Eye (tissue), 1 donor: ENCODE measurements around the gene GLDN.
A peak's percentile ranks its signal among the peaks of the same experiment; 100 is the strongest.
"Not testable (repeated sequence)": the region's sequence is repeated elsewhere in the genome, so short reads cannot be mapped to it uniquely, and the experiment has no call there.

ENCODE experiments used
- DNase-seq: peaks from one replicate; pipeline ENCODE4 v3.0.0-alpha.2; 2015

The GLDN gene

DNA sequence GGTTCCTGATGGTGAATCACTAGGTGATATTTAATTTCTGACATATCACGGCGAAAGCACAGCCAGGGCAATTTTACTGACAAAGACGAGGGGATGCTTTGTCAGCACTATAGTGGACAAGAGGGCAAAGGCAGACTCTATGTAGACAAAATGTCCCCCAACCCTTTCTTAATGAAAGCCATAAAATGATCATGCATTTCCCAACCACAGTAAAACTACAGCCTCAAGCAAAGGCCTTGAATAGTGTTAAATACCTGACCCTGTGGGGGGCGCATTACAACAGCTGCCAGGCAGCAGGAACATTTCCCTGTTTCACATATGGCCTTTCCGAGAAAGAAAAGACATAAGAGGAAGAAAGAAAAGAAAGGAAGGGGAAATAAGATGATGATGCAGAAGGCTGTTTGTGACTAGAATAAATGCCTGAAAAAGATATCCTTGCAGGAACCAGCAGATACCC, 49.5 kb downstream of the GLDN start:
- no peak for DNase-seq

DNA sequence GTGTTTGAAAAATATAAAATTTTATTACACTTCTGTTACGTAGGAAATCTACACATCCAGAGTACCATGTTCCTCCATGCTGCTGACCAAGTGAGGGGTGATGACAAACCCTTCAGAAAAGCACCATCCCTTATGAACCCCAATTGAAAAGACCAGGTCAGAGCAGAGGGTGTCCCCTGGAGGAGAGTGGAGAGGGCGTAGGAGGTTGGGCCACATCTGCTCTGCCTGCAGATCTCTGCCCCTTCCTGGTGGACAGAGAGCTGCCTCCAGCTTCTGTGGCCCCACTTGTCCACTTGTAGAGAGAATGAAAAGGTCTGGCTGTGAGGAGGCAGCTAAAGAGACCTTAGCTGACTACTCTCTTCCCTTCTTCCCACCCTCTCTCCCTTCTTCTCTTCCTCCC, 55.5 kb downstream of the GLDN start:
- no peak for DNase-seq

DNA sequence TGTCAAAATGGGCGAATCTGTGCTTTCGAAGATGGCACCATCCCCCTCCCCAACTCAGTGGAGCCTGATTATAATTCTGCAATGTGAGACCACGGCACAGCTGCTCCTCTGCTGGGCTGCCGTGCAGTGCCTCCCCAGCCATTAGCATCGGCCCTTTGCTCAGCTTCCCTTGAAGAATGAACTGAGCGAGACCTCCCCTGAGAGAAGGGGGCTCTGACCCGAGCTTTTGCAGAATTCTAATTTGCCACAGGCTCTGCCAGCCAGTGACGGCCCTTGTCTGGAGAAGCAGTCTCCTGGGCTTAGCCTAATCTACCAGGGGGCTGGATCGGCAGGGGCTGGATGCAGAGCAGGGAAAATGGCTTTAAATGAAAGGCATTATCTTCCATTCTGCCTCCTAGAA, 57.2 kb downstream of the GLDN start:
- DNase-seq: peak; percentile 68

DNA sequence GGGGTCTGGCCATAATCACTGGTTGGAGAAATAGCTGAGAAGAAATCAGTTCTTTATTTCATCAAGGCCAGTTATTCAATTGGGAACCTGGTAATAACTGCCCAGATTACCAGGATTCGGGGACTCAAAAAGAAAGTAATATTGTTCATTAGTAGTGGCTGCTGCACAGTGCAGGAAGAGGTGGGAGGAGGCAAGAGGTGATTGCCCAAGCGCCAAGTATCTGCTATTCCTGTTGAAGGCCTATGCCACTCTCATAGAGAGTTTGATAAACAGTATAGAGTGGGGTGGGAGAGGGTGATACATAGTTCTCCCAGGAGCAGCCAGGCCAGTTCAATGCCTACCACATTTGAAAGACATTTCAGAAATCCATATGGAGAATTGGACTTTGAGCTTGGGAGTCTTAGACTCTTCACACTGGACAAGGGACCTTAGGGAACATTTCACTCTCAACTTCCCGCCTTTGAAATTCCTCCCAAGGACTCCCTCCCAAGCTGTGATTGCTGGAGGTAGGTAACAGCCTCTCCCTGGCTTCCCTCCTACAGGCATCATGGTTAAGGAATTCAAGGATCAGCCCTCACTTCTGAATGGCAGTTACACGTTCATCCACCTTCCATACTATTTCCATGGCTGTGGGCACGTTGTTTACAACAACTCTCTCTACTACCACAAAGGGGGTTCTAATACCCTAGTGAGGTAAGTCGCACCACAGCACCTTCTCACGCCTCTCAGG, 59.8 kb downstream of the GLDN start:
- DNase-seq: no peak

DNA sequence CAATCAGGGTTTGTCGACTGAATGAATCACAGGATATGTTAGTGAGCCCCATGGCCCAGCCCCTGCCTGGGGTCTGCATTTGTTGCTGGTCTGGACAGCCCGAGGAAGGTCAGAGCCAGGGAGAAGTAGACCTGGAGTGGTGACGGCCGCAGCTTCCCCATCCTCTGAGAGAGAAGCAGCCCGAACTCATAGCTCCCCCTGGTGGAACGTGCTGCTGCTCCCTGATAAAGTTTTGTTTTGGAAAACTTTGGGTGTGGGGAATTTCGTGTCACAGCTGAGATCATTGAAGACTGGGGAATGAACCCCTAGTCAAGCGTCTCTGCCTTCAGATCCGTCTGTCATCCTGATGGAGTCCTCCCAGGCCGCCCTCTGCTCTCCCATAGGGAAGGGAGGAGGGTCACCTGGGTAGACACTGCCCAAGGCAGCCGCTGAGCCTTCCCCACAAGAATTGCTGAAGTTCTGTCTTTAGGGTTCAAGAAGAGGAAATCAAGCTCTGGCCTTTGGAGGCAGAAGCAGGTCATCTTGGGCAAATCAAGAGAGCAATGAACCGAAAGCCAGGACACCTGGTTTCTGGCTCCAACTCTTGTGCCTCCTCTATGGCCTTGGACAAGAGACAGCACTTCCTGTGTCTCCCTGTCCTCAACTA, 60.5 kb downstream of the GLDN start:
- DNase-seq: peak; percentile 40

DNA sequence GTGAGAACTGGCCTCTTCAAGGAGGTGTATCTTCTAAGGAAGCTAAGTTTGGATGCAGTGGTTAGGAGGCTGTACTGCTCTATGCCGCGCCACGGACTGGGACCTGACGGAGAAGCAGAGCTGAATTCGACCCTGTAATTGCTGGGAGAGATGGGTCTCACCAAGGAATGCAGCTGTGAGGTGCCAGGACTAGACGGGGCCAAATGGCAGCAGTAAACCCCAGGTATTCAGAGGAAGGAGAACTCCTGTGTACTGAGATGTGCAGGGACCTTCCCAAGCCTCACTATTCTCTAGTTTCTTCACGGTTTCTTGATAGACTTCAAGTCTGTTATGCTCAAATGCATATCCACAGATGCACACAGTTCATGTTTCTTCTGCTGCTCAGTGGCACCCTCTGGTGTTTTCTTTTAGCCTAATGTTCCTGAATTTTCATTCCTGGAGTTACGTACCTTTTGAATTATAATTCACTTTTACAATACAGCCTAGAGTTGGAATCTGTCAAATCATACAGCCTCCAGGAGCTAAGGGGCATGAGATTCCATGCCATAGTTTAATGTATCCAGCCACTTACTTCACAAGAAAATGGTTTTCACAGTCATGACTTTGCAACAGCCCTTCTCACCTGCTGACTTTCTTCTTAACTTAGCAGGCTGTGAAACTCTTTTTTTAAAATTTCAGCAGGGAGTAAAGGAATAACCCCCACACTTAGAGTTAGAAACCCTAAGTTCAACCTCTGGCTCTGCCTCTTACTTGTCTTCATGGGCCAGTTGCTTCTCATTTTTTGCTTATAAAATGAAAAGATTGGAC, 61.8 kb downstream of the GLDN start:
- DNase-seq: peak; percentile 66

DNA sequence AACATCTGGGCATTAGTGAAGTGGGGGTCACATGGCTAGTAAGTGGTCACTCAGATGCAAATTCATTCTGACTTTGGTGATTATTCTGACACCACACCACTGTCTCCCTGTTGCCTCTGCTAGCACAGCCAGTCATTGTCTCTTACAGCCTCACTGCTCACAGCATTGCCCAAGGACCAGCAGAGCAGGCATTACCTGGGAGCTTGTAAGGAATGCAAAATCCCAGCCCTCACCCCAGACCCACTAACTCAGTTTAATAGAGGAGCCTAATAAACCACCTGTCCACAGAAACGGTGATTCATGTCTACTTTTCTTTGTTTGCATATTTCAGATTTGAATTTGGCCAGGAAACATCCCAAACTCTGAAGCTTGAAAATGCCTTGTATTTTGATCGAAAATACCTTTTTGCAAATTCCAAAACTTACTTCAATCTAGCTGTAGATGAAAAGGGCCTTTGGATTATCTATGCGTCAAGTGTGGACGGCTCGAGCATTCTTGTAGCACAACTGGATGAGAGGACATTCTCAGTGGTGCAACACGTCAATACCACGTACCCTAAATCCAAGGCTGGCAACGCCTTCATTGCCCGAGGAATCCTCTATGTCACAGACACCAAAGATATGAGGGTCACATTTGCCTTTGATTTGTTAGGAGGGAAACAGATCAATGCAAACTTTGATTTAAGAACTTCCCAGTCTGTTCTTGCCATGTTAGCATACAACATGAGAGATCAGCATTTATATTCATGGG, 62.7 kb downstream of the GLDN start:
- DNase-seq: no peak

DNA sequence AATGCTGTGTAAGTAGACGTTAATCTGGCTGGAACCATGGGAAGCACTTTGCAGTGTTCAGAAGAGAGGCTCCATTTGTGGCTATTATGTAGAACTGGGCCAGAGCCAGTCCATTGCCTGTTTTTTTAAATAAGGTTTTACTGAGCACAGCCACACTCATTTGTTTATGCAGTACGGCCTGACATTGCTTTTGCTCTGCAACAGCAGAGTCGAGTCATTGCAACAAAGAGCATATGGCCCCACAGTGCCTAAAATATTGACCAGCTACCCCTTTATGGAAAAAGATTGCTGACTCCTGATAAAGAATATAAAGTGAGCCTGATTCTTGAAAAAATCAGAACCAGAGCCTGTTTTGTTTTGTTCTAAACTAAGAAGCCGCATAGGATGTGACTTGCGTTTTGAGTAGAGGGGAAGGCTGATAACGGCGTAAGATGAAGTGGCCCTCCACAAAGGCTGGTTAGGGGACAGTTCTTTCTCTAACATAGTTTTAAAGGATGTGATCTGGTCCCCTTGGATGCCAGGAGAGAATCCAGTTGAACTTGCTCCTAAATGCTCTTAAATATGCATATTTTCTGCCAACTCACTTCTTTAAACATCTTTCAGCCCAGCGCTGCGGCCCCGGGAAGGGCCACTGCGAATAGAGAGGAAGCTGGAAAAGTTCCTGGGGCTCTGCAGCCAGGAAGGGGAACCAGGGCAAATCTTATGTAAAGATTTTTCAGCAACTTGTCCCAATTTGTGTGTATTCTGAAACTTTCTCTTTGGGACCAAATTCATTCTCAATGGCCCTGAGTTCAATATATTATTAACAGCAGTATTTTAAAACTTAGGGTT, 64.5 kb downstream of the GLDN start:
- no peak for DNase-seq

DNA sequence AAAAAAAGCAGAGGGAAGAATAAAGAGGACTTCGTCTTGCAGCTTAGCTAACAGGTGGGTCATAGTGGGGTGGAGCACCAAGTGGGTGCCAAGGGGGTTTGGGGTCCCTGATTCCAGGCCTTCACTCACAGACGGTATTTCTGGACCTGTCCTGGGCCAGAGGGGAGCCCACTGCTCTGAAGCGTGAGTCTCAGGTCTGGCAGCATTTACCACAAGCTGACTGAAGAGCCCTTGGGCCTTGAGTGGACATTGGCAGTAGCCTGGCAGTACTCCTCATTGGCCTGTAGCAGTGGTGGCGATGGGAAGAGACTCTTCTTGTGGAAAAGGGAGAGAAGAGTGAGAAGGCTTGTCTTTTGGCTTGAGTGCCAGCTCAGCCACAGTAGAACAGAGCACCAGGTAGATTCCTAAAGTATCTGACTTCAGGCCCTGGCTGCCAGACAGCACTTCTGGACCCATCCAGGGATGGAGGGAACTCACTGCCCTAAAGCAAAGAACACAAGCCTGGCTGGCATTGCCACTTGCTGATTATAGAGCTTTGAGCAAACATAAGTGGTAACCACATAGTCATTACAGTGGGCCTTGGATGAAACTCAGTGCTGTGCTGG, 72.9 kb downstream of the GLDN start:
- no peak for DNase-seq

DNA sequence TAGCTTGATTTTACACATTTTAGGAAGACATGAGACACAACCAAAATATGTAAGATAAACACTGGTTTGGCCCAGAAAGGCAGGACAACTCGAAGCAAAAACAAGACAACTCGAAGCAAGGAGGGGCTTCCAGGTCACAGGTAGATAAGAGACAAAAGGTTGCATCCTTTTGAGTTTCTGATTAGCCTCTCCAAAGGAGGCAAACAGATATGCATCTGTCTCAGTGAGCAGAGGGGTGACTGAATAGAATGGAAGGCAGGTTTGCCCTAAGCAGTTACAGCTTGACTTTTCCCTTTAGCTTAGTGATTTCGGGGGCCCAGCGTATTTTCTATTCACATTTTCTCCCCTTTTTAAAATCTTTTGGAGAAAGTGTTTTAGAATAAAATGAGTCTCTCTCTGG, 74.7 kb downstream of the GLDN start:
- DNase-seq: no peak

DNA sequence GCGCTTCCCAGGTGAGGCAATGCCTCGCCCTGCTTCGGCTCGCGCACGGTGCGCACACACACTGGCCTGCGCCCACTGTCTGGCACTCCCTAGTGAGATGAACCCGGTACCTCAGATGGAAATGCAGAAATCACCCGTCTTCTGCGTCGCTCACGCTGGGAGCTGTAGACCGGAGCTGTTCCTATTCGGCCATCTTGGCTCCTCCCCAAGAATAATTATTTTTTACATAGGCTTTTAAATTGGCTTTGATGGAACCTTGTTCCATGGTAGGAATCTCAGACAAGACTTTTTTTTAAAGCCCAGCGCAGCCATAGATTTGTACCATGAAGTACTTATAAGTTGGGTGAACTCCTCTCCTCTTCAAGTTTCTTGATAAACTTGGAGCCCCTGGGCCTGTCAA, 81.6 kb downstream of the GLDN start:
- not testable (repeated sequence) for DNase-seq

DNA sequence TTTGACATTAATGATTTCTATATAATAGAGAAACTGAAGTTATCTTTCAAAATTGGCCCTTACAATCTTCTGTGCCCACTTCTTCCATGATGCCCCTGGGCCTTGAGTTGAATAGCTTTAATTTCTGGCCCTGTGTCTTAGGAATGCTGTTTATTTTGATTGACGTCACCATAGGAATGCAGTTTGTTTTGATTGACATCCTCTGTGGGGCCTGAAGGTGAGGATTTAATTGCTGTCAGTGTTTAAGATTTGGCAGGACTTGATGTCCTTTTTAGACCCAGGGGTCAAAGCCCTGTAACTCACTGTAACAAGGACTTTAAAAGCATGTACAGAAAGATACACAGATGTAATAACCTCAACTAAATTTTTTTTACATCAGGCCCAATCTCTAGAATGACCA, 83.3 kb downstream of the GLDN start:
- DNase-seq: peak; percentile 15

DNA sequence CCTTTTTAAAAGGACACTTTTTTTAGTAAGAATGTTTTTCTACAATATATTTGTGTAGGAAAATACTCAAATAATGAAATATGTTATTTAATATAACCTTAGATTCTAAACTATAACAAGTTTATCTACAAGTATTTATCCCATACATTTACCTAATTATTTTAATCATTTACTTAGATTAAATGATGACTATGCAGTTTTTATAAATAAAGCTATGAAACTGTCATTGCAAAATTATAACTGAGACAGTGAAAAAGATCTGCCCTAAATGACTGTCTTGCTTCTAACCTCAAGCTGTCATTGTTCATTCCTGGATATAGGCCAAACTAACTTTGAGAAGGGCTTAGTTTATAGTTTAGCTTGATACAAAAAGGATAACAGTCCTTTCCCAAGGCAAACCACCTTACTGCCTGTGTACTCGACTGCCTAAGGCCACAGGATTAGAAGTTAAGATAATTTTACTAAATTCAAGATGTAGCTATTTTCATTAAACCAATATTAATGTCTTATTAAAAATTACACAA, 84.1 kb downstream of the GLDN start:
- no peak for DNase-seq

DNA sequence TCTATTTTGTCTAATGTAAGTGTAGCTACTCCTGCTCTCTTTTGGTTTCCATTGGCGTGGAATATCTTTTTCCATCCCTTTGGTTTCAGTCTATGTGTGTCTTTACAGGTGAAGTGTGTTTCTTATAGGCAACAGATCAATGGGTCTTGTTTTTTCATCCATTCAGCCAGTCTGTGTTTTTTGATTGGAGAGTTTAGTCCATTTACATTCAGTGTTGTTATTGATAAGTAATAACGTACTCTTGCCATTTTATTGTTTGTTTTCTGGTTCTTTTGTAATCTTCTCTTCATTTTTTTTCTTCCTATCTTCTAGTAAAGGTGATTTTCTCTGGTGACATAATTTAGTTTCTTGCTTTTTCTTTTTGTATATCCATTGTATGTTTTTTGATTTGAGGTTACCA, 97.1 kb downstream of the GLDN start:
- DNase-seq: no peak

DNA sequence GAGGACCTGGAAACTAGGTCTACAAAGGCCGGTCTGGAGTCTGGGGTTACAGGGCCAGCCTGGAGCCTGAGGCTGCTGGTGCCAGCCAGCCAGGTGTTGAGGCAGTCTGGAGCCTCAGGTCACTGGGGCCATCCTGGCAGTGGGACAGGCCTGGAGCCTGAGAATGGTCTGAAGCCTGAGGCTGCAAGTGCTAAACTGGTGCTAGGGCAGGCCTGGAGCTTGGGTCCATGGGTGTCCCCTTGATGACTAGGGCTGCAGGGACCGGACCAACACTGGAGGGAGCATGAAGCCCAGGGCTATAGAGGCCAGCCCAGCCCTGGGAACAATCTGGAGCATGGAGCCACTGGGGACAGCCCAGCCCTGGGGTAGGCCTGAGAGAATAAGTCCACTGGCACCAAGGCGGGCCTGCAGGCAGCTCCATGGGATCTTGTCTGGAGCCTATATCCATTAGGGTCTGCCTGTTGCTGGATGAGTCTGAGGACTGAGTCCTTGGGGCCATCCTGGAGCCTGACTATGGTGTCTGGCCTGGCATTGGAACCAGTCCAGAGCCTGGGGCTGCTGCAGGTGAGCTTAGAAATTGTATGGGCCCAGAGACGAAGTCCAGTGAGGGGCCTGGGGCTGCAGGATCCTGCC, 101.9 kb downstream of the GLDN start:
- no peak for DNase-seq

DNA sequence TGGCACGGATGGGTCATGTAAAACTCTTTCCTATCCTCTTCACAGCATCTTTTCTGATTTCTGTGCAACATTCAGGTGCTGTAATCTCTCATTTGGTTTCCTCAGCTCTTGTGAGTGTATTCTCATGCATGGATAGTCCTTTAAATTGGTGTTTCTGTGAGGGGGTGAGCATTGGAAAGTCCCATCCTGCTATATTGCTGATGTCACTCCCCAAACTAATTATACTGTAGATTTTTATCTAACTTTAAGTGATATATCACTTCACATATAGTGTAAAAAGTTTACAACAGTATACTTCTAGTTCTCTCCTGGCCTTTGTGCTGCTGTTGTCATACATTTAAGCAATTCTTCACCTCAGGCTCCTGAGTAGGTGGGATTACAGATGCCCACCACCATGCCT, 102.7 kb downstream of the GLDN start:
- no peak for DNase-seq

DNA sequence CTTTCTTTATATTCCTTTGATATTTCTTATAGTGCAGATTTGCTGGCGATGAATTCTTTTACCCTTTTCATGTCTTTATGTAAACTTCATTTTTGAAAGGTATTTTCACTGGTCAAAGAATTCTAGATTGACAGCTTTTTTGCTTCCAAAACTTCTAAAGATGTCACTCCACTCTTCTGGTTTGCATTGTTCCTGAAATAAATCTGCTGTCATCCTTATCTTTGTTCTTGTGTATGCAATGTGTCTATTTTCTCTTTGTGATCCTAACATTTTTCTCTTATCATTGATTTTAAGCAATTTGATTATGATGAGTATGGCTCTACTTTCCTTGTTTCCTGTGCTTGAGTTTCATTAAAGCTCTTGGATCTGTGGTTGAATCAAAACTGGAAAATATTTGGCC, 103.4 kb downstream of the GLDN start:
- DNase-seq: no peak

DNA sequence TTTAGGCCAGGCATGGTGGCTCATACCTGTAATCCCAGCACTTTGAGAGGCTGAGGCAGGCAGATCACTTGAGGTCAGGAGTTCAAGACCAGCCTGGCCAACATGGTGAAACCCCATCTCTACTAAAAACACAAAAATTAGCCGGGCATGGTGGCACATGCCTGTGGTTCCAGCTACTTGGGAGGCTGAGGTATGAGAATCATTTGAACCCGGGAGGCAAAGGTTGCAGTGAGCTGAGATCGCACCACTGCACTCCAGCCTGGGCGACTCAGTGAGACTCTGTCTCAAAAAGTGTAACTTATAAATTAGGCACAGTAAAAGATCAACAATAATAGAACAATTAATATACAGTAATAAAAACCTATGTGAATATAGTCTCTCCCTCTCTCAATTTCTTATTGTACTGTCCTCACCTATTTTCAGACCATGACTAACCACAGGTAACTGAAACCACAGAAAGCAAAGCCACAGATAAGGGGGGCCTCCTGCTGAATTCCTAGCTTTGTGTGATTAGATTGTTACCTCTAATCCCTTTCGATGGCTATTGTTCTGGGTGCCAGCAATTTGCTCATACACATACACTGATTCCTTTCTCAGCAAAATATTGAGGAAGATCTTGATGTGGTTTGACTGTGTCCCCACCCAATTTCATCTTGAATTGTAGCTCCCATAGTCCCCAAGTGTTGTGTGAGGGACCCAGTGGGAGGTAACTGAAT, 104.7 kb downstream of the GLDN start:
- DNase-seq: not testable (repeated sequence)

DNA sequence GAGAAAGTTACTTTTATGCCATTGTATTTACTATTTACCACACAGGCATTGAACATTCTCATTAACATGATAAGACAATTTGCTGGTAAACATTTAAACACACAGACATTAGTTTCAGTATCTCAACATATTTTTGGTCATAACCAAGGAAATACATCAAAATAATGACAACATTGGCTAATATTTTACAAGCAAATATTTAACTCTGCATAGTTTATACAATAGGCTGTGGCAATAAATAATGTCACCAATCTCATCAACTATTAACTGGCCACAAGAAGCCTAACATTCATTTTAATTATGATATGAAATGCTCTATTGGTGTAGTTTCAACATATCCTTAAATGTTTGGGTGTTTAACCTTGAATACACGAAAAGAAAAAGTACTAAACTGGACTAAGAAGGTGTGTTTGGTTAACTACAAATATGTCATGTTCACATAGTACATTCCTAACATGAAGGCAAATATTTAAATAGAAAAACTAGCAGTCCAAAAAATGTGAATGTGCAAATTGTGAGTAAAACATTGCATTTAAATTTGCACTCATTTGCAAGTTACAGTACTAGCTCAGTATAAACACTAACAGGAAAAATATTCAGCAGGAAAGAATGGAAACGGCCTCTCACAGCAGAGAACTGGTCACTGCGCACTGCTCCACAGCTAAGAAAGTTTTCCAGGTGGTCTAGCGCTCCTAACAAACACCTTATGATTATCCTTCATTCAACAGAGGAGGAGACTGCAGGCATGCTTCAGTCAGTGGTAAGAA, 106.6 kb downstream of the GLDN start:
- no peak for DNase-seq
